PC-9 (cell line): ENCODE measurements around the gene EPN1. TPM values are rescaled to one million over a fixed set of nuclear protein-coding genes. Genes with fewer than 3 reads are reported as not detected.

Experiments used
- BruUV-seq: library from RNA; stranded (reverse); fragments of 400-500 nt; replicated peaks from 2 replicates; lab custom pipeline; 2021; lab: Mats Ljungman, UMichigan
- CTCF ChIA-PET: fragments of 300-600 bp; sonication (Branson Sonifier 250); formaldehyde crosslinking; loops from one replicate; lab custom pipeline; 2022; ENCODE audit warnings: antibody characterized with exemption; lab: Charles Lee
- POLR2A ChIA-PET: fragments of 300-600 bp; sonication (Branson Sonifier 250); formaldehyde crosslinking; loops from one replicate; lab custom pipeline; 2022; ENCODE audit warnings: antibody characterized with exemption; ENCODE audit not compliant: unreplicated experiment; lab: Charles Lee
- DNase-seq, 2 experiments: peaks; one replicate each; pipeline versions ENCODE4 v3.0.0 to v3.0.0-alpha.2; 2015 to 2022; ENCODE audit warnings: mixed read lengths in 1 of 2
- H2AFZ ChIP-seq: fragments of 200-600 bp; sonication (generic); 2 replicates; pipeline ENCODE4 v1.8.1; 2017; ENCODE audit warnings: antibody characterized with exemption
- H3F3A ChIP-seq: fragments of 200-600 bp; sonication (generic); 2 replicates; pipeline ENCODE4 v1.8.1; 2017; ENCODE audit warnings: antibody characterized with exemption, mild to moderate bottlenecking, low read depth; ENCODE audit not compliant: insufficient read depth
- H3K27ac ChIP-seq: fragments of 200-600 bp; sonication (generic); 2 replicates; pipeline ENCODE4 v1.6.1; 2016; ENCODE audit warnings: mixed run types
- H3K27me3 ChIP-seq: fragments of 200-600 bp; sonication (generic); 2 replicates; pipeline ENCODE4 v1.6.1; 2016; ENCODE audit warnings: low read depth, mixed run types; ENCODE audit not compliant: insufficient read depth
- H3K36me3 ChIP-seq: fragments of 200-600 bp; sonication (generic); 2 replicates; pipeline ENCODE4 v1.6.1; 2016; ENCODE audit warnings: low read depth, mixed run types
- H3K4me1 ChIP-seq: fragments of 200-600 bp; sonication (generic); replicated peaks from 2 replicates; pipeline ENCODE4 v1.6.1; 2016; ENCODE audit warnings: mixed run types; ENCODE audit not compliant: insufficient read depth
- H3K4me2 ChIP-seq: fragments of 200-600 bp; sonication (generic); 2 replicates; pipeline ENCODE4 v1.6.1; 2017; ENCODE audit warnings: mixed run types
- H3K4me3 ChIP-seq: fragments of 200-600 bp; sonication (generic); 2 replicates; pipeline ENCODE4 v1.6.1; 2016; ENCODE audit warnings: mixed run types
- H3K79me2 ChIP-seq: fragments of 200-600 bp; sonication (generic); 2 replicates; pipeline ENCODE4 v1.6.1; 2017; ENCODE audit warnings: low read depth, mixed run types
- H3K9me2 ChIP-seq: fragments of 200-600 bp; sonication (generic); 2 replicates; pipeline ENCODE4 v1.8.1; 2017; ENCODE audit warnings: mild to moderate bottlenecking; ENCODE audit not compliant: insufficient read depth
- H3K9me3 ChIP-seq: fragments of 200-600 bp; sonication (generic); 2 replicates; pipeline ENCODE4 v1.8.1; 2016; ENCODE audit warnings: low read depth; ENCODE audit not compliant: insufficient read depth
- H4K20me1 ChIP-seq: fragments of 200-600 bp; sonication (generic); 2 replicates; pipeline ENCODE4 v1.8.1; 2017; ENCODE audit not compliant: insufficient read depth
- EZH2 ChIP-seq: fragments of 200-600 bp; sonication (generic); IDR thresholded peaks from 2 replicates; pipeline ENCODE4 v1.8.0; 2017; ENCODE audit warnings: antibody characterized with exemption, low read depth
- intact Hi-C: fragments of 100-400 bp; cut with micrococcal nuclease; formaldehyde crosslinking; loops from one replicate; pipeline ENCODE4 v1.10.0; 2022; ENCODE audit not compliant: unreplicated experiment
- total RNA-seq: library from RNA; stranded (reverse); gene quantifications from 2 replicates; pipeline ENCODE4 v1.2.3, GENCODE V29; 2021
- TF ChIP-seq, protein P1 (sequence below): fragments of 200-600 bp; sonication (generic); conservative IDR thresholded peaks from 2 replicates; pipeline ENCODE4 v1.6.1; 2017; ENCODE audit warnings: mixed run types, antibody characterized with exemption, mild to moderate bottlenecking, moderate library complexity

The EPN1 gene
- total RNA-seq, 1 experiment from 2014 or later = 232 TPM

DNA sequence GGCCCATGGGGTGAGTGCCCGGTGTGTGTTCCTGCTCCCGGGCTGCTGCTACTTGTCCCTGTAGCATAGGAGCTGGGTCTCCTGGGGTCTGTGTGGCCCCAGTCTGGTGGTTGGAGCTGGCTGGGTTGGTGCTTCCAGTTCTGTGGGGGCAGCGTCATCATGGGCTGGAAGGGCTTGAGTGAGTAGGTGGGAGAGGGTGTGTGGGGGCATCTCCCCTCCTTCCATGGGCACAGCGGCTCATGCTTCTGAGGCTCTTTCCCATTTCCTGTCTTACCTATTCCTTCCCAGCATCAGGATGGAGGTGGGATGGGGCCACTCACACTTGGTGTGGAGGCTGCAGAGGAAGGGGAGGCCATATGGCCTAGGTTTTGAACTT is 8.0 kb upstream of the EPN1 start:
- Histone ChIP-seq H2AFZ (no peak overlapping the region), H3K4me2 (peak overlapping the region; percentile 51), H3K79me2 (peaks cover 98% of the 10 kb centered on the region), H4K20me1 (peaks cover 93% of the 10 kb centered on the region), H3K27me3 (no peaks in the 10 kb centered on the region), H3K9me3 (no peaks in the 10 kb centered on the region), H3K4me1 (peaks cover 49% of the 10 kb centered on the region), H3F3A (peaks cover 89% of the 10 kb centered on the region), H3K27ac (peak overlapping the region; percentile 33), H3K4me3 (no peak overlapping the region), H3K9me2 (no peaks in the 10 kb centered on the region), H3K36me3 (peaks cover 53% of the 10 kb centered on the region)
- TF ChIP-seq, protein P1, sequence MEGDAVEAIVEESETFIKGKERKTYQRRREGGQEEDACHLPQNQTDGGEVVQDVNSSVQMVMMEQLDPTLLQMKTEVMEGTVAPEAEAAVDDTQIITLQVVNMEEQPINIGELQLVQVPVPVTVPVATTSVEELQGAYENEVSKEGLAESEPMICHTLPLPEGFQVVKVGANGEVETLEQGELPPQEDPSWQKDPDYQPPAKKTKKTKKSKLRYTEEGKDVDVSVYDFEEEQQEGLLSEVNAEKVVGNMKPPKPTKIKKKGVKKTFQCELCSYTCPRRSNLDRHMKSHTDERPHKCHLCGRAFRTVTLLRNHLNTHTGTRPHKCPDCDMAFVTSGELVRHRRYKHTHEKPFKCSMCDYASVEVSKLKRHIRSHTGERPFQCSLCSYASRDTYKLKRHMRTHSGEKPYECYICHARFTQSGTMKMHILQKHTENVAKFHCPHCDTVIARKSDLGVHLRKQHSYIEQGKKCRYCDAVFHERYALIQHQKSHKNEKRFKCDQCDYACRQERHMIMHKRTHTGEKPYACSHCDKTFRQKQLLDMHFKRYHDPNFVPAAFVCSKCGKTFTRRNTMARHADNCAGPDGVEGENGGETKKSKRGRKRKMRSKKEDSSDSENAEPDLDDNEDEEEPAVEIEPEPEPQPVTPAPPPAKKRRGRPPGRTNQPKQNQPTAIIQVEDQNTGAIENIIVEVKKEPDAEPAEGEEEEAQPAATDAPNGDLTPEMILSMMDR = no peak
- TF ChIP-seq EZH2 = no peak
- intact Hi-C loops = no loop called here
- no TSS peak for BruUV-seq
- CTCF ChIA-PET = interaction anchor here (0.6 kb wide), 1 partner anchor 9 kb away, joined by 5 read pairs; no protein-coding TSS in a partner anchor
- POLR2A ChIA-PET = interaction anchor here (0.6 kb wide), 2 partner anchors 454 to 1676 kb away, joined by 5 read pairs; partner anchors contain the start of gene CACNG6
- no peak for DNase-seq

- Histone ChIP-seq H3K4me1 (peaks cover 54% of the 10 kb centered on the region), H3K27me3 (no peaks in the 10 kb centered on the region), H3K36me3 (peaks cover 54% of the 10 kb centered on the region), H3K9me3 (no peaks in the 10 kb centered on the region), H2AFZ (no peak overlapping the region), H3F3A (peaks cover 89% of the 10 kb centered on the region), H3K27ac (peak overlapping the region; percentile 33; the same call in 1 of the 2 replicates), H3K9me2 (no peaks in the 10 kb centered on the region), H3K4me2 (peak overlapping the region; percentile 51), H4K20me1 (peaks cover 93% of the 10 kb centered on the region), H3K4me3 (no peak overlapping the region), H3K79me2 (peaks cover 98% of the 10 kb centered on the region)
- intact Hi-C loops = no loop called here
- ChIA-PET POLR2A (interaction anchor here (0.6 to 1.0 kb wide), 2 partner anchors 13 to 1219 kb away, joined by 11 to 13 read pairs; partner anchors contain the start of gene LENG8), CTCF (interaction anchor here (0.6 to 1.3 kb wide), 2 partner anchors 8 to 13 kb away, joined by 5 to 8 read pairs; partner anchors contain the start of gene U2AF2)
- TF ChIP-seq EZH2 = no peak
- TF ChIP-seq, protein P1 = no peak
- DNase-seq = no peak
- no TSS peak for BruUV-seq
Observed at GRCh38 chr19:55667511-55667910, 7.5 kb upstream of the EPN1 start.

GRCh38 chr19:55667958-55668357 is 7.1 kb upstream of the EPN1 start:
- H4K20me1 ChIP-seq = peaks cover 93% of the 10 kb centered on the region
- H3F3A ChIP-seq = peaks cover 89% of the 10 kb centered on the region
- no peaks in the 10 kb centered on the region for H3K9me2 ChIP-seq
- peak overlapping the region; percentile 51 for H3K4me2 ChIP-seq
- peaks cover 52% of the 10 kb centered on the region for H3K36me3 ChIP-seq
- H3K4me3 ChIP-seq = no peak overlapping the region
- H3K4me1 ChIP-seq = peaks cover 56% of the 10 kb centered on the region
- ChIA-PET CTCF (interaction anchor here (1.3 kb wide), 1 partner anchor 13 kb away, joined by 8 read pairs; the partner anchor contains the start of gene U2AF2), POLR2A (interaction anchor here (0.6 to 1.0 kb wide), 2 partner anchors 14 to 1219 kb away, joined by 11 to 13 read pairs; partner anchors contain the start of gene LENG8)
- BruUV-seq = no TSS peak
- H3K79me2 ChIP-seq = peaks cover 98% of the 10 kb centered on the region
- TF ChIP-seq, protein P1 = no peak
- no peak for TF ChIP-seq EZH2
- H2AFZ ChIP-seq = no peak overlapping the region
- DNase-seq = peak; percentile 83 to 85
- intact Hi-C loops = no loop called here
- no peaks in the 10 kb centered on the region for H3K9me3 ChIP-seq
- H3K27me3 ChIP-seq = no peaks in the 10 kb centered on the region
- H3K27ac ChIP-seq = no peak overlapping the region
